LNCAP (cell line): Measurements from ENCODE around the gene TTLL12.

Experiments
- TF ChIP-seq, protein P1 (sequence below): fragments of 450-650 bp; IDR thresholded peaks from 2 replicates; pipeline ENCODE4 v1.5.1; 2017; ENCODE audit warnings: mild to moderate bottlenecking

Gene TTLL12

DNA sequence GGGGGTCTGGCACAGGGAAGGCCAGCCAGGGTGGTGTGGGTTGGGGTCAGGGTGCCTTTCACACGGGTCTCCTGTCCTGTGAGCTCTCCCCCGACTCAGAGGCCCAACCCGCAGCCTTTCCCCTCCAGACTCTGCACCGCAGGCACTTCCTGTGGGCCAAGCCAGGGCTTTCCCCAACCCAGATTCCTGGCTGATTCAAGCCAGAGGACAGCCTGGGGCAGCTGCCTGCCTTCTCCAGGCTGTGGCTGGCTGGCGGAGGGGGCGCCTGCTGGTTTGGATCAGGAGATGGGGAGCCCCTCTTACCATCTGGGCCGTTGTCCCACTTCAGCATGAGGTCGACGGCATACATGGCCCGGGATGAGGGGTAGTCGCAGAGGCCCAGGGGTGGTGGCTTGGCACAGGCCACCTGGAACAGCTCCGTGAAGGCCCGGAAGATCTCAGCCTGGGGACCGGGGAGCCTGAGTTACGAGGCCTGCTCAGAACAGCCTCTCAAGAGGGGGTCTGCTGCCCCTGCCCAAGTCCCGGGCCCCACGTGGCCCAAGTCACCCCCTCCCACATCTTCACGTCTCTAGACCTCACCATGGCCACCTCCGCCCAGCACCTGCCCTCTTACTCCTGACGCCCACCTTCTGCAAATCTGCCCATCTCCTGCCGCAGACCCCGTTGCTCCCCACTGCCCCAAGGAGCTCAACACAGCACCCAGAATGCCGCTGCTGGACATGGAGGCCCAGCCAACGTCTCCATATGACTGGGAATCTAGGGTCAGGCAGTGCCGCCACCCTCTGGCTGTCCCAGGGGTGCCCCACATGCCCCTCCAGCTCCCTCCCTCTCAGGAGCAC, 18.2 kb downstream of the TTLL12 start:
- TF ChIP-seq, protein P1, sequence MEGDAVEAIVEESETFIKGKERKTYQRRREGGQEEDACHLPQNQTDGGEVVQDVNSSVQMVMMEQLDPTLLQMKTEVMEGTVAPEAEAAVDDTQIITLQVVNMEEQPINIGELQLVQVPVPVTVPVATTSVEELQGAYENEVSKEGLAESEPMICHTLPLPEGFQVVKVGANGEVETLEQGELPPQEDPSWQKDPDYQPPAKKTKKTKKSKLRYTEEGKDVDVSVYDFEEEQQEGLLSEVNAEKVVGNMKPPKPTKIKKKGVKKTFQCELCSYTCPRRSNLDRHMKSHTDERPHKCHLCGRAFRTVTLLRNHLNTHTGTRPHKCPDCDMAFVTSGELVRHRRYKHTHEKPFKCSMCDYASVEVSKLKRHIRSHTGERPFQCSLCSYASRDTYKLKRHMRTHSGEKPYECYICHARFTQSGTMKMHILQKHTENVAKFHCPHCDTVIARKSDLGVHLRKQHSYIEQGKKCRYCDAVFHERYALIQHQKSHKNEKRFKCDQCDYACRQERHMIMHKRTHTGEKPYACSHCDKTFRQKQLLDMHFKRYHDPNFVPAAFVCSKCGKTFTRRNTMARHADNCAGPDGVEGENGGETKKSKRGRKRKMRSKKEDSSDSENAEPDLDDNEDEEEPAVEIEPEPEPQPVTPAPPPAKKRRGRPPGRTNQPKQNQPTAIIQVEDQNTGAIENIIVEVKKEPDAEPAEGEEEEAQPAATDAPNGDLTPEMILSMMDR, result no peak

DNA sequence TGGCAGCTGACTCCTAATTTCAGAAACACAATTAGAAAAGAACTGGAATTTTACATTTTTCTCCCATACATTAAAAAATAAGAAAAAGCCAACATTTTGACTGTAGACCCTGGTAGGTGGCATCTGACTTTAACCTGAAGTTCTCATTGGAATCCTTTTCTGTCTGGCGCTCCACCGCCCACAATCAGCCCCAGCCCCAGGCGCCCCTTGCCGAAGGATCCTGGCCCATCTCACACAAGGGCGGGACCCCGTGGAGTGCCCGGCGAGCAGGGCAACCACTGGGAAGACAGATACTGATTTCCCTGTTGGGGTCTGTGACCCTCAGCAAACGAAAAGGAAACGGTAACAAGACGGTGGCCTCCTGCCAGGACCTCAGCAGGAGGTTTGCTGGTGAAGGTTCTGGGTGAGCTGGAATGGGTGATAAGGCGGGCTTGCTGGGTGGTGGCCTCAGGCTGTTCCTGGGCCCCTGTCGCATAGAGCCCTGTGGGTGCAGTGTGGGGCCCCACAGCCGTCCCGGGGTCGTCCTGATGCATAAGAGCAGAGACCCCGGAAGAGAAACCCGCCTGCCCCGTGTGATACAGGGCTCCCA, 19.8 kb downstream of the TTLL12 start:
- TF ChIP-seq, protein P1, result no peak

DNA sequence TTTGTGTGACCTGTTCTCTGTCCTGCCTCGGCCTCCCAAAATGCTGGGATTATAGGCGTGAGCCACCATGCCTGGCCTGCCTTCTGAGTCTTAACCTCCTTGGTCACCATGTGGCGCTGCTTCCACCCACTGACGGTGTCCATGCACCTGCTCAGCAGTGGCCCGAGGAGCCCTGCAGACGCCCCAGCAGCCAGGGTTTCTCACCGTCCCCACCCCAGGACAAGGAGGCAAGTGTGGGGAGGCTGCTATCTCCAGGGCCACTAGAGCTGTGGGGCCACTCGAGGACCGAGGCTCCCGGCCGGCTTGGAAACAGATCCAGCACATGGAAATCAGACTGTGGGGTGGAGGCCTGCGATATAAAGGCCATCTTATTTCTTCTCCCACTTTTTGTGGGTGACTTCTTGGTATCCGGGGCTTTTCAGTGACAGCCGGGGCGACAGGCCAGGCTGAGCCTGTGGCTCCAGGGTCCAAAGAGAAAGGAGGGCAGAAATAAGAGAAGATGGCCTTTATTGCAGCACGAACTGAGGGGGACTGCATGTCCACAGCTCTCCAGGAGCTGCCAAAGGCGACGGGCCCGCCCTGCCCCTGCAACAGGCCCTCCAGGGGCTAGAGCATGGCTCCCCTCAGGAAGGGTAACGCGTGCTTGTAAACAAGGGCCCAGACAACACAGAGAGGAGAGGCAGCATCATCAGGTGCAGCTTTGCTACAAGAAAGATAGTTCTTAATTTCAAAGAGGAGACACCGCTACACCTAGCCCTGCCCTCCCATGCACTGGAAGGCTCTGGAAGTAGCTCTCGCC, 20.6 kb downstream of the TTLL12 start:
- TF ChIP-seq, protein P1, result no peak

DNA sequence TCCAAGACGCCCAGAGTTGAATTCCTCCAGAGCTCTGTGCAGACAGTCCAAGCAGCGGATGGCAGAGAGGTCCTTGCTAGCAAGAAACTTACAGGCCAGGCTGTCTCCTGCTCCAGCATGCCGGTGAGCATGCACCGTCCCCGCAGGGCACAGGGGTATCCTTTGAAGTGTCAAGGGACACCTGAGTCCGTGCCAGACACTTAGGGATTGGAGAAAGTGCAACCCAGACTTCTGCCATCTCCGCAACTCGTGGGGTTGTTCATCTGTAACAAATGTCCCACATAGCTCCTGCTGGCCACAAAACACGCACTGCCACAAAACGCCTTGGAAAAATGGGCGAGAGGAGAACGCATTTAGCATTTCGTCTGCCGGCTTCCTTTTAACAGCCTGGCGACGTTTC, 22.3 kb downstream of the TTLL12 start:
- TF ChIP-seq, protein P1, result no peak

DNA sequence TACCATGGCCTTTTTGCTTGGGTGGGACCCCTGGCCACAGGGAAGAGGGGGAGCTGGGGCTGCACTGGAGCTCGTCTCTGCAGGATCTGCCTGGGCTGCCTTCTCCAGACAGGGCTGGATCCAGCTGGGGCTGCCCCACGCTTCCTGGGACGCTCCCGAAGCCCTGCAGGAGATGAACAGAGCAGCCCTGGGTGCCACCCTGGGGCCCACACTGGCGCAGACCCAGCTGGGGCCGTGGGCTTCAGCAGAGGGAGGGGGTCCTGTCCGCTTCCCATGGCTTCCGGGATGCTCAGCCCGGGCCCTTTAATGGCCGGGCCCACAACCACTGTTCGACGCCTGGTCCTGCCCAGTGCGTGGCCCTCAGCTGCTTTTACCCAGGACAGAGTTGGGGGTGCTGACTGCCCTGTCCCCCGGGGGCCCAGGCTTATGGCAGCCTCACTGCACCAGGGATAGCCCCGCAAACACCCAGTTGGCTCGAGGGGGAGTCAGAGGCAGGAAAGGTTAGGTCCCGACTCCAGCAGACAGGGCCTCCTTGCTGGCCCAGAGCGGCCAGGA, 23.6 kb downstream of the TTLL12 start:
- TF ChIP-seq, protein P1, result no peak

DNA sequence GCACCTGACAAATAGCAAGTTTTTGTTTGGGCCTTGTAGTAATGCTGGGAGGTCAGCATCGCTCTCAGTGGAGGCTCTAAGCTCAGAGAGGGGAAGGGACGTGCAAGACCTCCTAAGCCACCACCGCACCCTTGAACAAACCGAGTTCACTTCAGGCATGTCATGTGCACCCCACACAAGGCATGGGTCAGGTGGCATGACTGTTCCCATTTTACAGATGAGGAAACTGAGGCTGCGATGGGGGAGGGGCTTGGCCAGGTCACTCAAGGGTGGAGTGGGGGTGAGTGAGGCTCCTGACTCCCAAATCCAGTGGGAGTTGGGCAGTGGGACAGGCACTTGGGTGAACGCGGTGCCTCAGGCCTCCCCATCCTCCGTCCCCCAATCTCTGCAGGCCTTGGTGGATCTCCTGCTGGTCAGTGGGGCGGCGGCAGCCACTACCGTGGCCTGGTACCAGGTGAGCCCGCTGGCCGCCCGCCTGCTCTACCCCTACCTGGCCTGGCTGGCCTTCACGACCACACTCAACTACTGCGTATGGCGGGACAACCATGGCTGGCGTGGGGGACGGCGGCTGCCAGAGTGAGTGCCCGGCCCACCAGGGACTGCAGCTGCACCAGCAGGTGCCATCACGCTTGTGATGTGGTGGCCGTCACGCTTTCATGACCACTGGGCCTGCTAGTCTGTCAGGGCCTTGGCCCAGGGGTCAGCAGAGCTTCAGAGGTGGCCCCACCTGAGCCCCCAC, 24.4 kb downstream of the TTLL12 start:
- TF ChIP-seq, protein P1, result no peak
